ENCODE results near the gene CHST11.
A peak's percentile ranks its signal among the peaks of the same experiment; 100 is the strongest.

CHST11 gene

GRCh38 chr12:104469523-104469922, 12.8 kb downstream of the CHST11 start:
- no peak overlapping the region for H2AFZ ChIP-seq (ENCODE audit: low read depth, low read length)
- no peaks in the 10 kb centered on the region for H3K27me3 ChIP-seq (ENCODE audit: insufficient read depth, low read length, poor library complexity)
- peak overlapping the region; percentile 48 for H3K4me2 ChIP-seq (ENCODE audit: insufficient read depth, low read length)
- peaks cover 18% of the 10 kb centered on the region for H4K20me1 ChIP-seq (ENCODE audit: insufficient read depth, low read length)
- peak overlapping the region in 1 of 2 experiments; percentile 26; a peak in 1 of 4 replicates for H3K4me3 ChIP-seq (ENCODE audit: low read depth in 1 of 2, low read length in 2 of 2)
- H3K79me2 ChIP-seq (ENCODE audit: insufficient read depth, low read length): peaks cover 100% of the 10 kb centered on the region
- peaks cover 50% of the 10 kb centered on the region for H3K36me3 ChIP-seq (ENCODE audit: insufficient read depth, low read length)
- peak overlapping the region; percentile 89 for H3K27ac ChIP-seq (ENCODE audit: low read length)
- no peaks in the 10 kb centered on the region for H3K9me3 ChIP-seq (ENCODE audit: insufficient read depth, low read length, severe bottlenecking)
- H3K9ac ChIP-seq (ENCODE audit: low read depth, low read length): peak overlapping the region; percentile 55
- no peak for TF ChIP-seq EZH2 (IDR thresholded peaks at IDR 0.05; ENCODE audit: borderline replicate concordance, low read depth, low read length, severe bottlenecking)
- TF ChIP-seq CTCF (IDR thresholded peaks at IDR 0.05; ENCODE audit: borderline replicate concordance, extremely low read depth, low read length, poor library complexity, severe bottlenecking): peak; percentile 1
- H3K4me1 ChIP-seq (ENCODE audit: insufficient read depth, low read length): peaks cover 100% of the 10 kb centered on the region
- DNase-seq: peak; percentile 83
- peak; percentile 66 for ATAC-seq (ENCODE audit: insufficient read depth, low read depth)

- Histone ChIP-seq H3K36me3 (ENCODE audit: insufficient read depth, low read length) (peaks cover 40% of the 10 kb centered on the region), H3K4me1 (ENCODE audit: insufficient read depth, low read length) (peaks cover 99% of the 10 kb centered on the region), H3K9me3 (ENCODE audit: insufficient read depth, low read length, severe bottlenecking) (no peaks in the 10 kb centered on the region), H3K9ac (ENCODE audit: low read depth, low read length) (0 out of 2 replicates have a peak overlapping the region, but pooled peaks have one; percentile 55), H3K27ac (ENCODE audit: low read length) (peak overlapping the region; percentile 89), H3K27me3 (ENCODE audit: insufficient read depth, low read length, poor library complexity) (no peaks in the 10 kb centered on the region), H3K79me2 (ENCODE audit: insufficient read depth, low read length) (peaks cover 100% of the 10 kb centered on the region), H4K20me1 (ENCODE audit: insufficient read depth, low read length) (peaks cover 14% of the 10 kb centered on the region), H2AFZ (ENCODE audit: low read depth, low read length) (no peak overlapping the region), H3K4me2 (ENCODE audit: insufficient read depth, low read length) (peak overlapping the region; percentile 48), H3K4me3 (ENCODE audit: low read depth in 1 of 2, low read length in 2 of 2) (peak overlapping the region in 1 of 2 experiments; percentile 5; a peak in 1 of 4 replicates)
- no peak for DNase-seq
- ATAC-seq (ENCODE audit: insufficient read depth, low read depth): no peak
- TF ChIP-seq EZH2 (IDR thresholded peaks at IDR 0.05; ENCODE audit: borderline replicate concordance, low read depth, low read length, severe bottlenecking): no peak
- no peak for TF ChIP-seq CTCF (IDR thresholded peaks at IDR 0.05; ENCODE audit: borderline replicate concordance, extremely low read depth, low read length, poor library complexity, severe bottlenecking)
Measured at GRCh38 chr12:104470521-104470920, 13.8 kb downstream of the CHST11 start.

DNA sequence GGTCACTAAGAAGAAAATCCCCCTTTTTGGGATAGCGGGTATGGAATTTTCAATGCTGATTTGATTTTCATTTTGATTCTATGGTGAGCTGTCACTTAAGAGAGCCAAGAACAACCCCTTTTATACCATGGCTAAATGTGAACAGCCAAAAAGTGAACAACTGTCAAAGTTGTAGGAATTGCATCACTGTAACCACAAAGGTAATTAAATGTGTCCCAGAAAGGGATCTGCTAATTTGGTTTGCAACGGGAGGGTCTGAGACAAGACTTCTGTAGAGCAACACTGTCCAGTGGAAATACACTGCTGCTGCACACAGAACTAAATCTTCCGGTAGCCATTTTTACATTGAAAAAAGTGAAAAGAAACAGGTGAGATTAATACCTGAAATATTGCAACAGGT, 14.6 kb downstream of the CHST11 start:
- peak overlapping the region; percentile 48 for H3K4me2 ChIP-seq (ENCODE audit: insufficient read depth, low read length)

More for the DNA sequence above, 14.6 kb downstream of the CHST11 start:
- Histone ChIP-seq H3K9me3 (ENCODE audit: insufficient read depth, low read length, severe bottlenecking) (no peaks in the 10 kb centered on the region), H3K79me2 (ENCODE audit: insufficient read depth, low read length) (peaks cover 98% of the 10 kb centered on the region), H3K27me3 (ENCODE audit: insufficient read depth, low read length, poor library complexity) (no peaks in the 10 kb centered on the region), H3K4me3 (ENCODE audit: low read depth in 1 of 2, low read length in 2 of 2) (peak overlapping the region in 1 of 2 experiments; percentile 14; a peak in 1 of 4 replicates), H3K9ac (ENCODE audit: low read depth, low read length) (peak overlapping the region; percentile 41), H2AFZ (ENCODE audit: low read depth, low read length) (no peak overlapping the region), H3K4me1 (ENCODE audit: insufficient read depth, low read length) (peaks cover 94% of the 10 kb centered on the region), H3K27ac (ENCODE audit: low read length) (peak overlapping the region; percentile 89), H4K20me1 (ENCODE audit: insufficient read depth, low read length) (peaks cover 14% of the 10 kb centered on the region), H3K36me3 (ENCODE audit: insufficient read depth, low read length) (peaks cover 37% of the 10 kb centered on the region)
- DNase-seq: no peak
- ATAC-seq (ENCODE audit: insufficient read depth, low read depth): no peak
- TF ChIP-seq CTCF (IDR thresholded peaks at IDR 0.05; ENCODE audit: borderline replicate concordance, extremely low read depth, low read length, poor library complexity, severe bottlenecking) (no peak), EZH2 (IDR thresholded peaks at IDR 0.05; ENCODE audit: borderline replicate concordance, low read depth, low read length, severe bottlenecking) (no peak)

Measured in DND-41 (cell line).